HG03066 (cell line): ENCODE results near the gene C2orf72.
"Not testable (repeated sequence)": the region's sequence is repeated elsewhere in the genome, so short reads cannot be mapped to it uniquely, and the experiment has no call there.

Experiments used
- ATAC-seq: cut with Tn5 transposase; IDR thresholded peaks from one replicate; pipeline ENCODE4 v1.9.1; 2021; ENCODE audit warnings: low read depth; ENCODE audit not compliant: unreplicated experiment

C2orf72 gene

DNA sequence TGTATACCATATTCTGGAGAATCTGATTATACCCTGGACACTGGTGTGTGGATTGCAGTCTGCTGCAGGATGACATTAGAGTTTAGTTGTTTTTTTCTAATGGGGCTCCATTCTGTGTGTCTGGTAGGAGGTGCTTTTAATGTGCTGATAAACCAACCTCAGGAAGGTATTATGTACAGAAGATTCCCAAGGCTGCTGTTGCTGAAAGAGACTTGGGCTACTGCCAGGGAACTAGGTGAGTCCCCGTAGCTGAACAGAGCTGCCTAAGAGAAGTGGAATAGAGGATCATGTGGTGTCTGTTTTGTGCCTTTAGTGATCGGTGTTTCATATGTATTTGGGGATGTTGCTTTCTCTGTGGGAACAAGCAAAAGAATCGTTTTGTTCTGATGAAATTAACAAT lies 24.9 kb upstream of the C2orf72 start:
- ATAC-seq, result no peak

DNA sequence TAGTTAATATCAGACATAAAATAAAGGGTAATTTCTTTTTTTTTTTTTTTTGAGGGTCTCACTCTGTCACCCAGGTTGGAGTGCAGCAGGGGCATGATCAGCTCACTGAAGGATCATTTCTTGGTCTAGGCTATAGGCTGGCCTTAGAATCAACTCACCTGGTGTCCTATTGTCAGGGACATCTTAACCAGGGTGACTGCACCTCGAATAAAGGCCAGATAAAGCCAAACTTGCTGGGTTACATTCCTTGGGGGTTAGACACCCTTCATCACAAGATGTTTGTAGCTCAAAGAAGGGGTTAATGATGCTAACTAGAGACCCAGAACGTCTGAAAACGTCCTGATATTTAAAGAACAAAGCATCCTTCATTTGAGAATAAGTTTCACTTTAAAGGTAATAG lies 23.5 kb upstream of the C2orf72 start:
- ATAC-seq, result no peak

DNA sequence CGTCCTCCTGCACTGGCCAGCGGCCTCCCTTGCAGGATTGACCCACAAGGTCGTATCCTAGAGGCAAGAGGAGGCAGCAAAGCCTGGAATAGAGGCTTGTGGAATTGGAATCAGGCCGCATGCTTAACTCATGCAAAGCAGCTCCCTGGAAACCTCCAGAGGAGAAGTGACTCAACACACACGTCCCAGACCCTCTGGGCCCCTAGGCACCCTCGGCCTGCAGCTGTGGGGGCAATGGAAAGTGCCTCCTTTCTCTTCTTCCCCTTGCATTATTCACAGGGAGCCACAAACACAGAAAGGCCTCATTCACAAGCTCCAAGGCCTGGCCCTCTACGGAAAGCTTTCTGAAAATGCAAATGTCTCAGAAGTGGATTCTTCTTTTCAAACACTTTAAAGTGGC lies 21.8 kb upstream of the C2orf72 start:
- ATAC-seq, result no peak

DNA sequence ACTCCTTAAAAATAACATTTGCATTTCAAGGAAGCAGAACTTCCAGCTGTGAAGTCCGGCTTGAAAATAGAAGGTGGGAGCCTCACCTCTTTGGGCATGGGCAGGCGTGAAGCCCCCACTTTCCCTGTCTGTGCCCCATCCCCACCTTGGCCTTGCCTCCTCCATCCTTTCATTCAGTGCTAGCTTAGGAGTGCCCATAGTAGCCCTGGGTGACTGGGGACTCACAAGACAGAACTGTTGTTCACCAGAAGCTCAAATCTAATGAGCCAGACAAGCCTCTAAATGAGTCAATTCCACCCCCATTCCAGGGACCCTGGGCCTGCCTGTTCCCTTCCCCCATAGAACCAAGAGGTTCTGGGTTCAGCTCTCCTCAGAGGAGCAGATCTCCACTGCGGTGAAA lies 21.4 kb upstream of the C2orf72 start:
- ATAC-seq, result no peak

DNA sequence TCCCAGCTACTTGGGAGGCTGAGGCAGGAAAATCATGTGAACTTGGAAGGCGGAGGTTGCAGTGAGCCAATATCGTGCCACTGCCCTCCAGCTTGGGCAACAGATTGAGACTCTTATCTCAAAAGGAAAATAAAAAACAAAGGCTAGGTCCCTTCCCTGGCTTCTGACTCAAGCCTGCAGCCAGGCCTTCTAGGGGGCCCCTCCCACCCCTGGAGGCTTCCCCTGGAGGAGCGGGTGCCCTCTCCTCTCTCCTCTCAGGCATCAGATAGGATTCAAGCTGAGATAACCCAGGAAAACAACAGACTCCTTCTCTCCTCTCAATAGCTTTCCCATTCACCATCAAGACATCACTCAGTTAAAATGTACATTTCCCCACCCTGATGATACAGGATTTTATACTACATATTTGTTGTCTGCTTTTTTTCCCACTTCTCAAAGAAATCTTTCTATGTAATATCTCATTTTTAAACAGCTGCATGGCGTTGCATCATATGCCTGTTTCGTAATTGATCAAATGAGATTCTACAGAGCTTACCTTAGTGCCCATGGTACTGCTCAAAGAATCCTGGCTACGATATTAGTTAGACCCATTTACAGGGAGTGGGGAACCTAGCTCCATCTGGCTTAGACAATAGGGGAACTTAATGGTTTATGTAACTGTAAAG lies 20.6 kb upstream of the C2orf72 start:
- ATAC-seq, result no peak

DNA sequence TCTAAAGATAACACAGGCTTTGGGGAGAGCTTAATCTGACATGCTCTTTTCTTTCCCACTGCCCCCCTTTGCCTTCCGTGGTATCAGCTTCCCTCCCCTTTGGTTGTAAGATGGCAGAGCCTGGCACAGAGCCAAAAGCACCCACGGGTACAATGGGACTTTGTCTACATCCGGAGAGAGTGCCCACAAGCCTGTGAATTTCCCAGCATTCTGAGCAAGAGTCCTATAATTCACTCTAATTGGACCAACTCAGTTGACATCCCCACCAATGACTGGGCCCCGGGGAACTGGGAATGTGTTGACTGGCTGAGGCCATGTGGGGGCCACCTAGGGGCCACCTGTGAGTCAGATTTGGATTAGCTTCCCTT lies 20.1 kb upstream of the C2orf72 start:
- no peak for ATAC-seq

DNA sequence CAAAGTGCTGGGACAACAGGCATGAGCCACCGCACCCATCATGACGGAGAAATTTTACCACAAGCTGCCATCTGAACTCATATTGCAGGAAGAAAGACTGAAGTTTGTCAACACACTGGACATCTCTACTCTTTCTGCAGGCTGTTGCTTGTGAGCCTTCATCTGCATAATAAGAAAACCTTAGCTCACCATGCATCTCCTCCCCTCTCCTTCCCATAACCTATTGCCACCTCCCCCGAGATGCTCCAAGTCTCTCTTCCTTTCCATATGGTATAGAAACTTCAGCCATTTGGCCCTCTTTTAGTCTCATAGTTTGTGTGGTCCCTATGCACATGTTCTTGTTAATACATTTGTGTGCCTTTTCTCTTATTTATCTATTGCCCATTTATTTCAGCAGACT lies 19.1 kb upstream of the C2orf72 start:
- no peak for ATAC-seq

DNA sequence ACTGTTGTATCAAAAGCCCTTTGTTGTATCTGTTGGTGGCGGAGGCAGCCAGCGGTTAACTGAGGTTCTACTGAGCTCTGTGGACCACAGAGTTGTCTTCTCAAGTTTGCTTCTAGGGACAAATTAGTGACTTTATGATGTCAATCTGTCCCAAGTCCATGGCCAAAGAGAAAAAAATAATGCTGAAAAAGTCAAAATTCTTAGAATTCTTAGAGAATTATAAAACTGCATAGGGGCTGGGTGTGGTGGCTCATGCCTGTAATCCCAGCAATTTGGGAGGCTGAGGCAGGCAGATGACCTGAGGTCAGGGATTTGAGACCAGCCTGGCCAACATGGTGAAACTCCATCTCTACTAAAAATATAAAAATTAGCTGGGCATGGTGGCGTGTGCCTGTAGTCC lies 12.3 kb upstream of the C2orf72 start:
- ATAC-seq, result not testable (repeated sequence)

DNA sequence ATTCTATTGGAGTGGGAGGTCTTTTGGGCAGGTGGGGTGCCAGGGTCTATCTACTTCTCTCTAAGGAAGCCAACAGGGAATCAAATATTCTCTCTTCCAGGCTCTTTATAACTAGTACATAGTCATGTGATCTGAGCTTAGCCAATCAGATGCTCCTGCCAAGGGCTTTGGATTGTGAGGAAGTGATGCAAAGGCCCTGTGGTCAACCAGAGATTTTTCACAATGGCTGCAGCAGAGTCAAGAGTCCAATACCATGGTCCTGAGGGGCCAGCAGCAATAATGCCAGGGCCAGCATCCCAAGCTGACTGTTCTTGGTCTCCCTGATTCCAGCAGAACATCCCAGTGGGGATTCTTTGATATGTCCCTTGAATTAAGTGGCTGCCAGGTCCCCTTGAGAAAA lies 8.4 kb upstream of the C2orf72 start:
- no peak for ATAC-seq

DNA sequence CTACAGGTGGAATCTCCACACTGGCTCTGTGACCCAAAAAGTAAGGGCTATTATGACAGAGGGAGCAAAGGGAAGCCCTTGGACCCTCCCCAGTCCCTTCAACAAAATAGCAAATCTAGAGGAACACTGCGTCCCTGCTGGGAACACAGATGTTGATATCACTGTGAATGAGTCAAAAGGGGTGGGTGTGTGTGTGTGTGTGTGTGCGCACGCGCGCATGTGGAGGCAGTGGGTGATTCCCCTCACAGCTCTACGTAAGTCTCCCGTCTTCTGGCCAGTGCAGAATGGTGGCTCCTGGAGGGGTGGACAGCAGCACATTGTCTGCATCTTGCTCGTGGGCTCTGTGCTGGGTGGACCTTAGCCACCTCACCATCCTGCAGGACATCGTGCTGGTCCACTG lies 7.8 kb upstream of the C2orf72 start:
- ATAC-seq, result no peak

DNA sequence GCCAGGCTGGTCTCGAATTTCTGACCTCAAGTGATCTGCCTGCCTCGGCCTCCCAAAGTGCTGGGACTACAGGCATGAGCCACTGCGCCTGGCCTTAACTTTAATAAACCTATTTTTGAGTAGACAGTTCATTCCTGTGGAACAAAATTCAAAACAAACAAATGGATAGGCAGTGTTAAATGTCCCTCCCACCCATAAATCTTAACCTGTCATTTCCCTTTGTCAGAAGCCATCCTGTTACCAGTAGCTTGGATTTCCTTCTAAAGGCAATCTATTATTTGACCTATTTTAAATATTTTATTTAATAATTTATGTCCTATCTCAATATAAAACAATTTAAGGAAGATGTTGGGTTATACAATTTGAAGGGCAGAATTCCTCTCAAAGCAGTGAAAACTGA lies 6.6 kb upstream of the C2orf72 start:
- no peak for ATAC-seq

DNA sequence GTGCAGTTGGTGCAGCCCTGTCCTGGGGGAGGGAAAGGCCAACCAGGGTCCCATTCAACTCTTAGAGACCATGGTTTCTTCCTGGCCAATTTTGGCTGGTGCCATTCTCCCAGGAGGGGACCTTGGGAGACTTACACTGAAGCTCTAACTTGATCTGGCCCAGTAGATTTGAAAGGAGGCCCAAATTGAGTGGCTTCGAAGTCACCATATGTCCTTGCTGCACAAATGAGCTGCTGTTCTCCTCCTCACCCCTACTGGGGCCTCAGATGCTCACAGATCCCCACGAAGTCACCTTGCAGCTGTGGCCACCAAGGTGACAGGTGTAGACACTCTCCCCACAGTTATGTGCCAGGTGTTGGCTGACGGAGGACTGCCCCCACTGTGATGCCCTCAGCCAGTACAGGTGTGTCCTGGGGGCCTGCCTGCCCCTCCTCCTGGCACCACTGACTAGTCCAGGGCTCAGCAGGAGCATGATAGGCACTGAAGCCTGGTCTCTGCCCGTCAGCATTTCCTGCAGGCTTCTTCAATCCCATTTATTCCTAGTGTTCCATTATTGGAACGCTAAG lies 4.7 kb upstream of the C2orf72 start:
- ATAC-seq, result no peak

DNA sequence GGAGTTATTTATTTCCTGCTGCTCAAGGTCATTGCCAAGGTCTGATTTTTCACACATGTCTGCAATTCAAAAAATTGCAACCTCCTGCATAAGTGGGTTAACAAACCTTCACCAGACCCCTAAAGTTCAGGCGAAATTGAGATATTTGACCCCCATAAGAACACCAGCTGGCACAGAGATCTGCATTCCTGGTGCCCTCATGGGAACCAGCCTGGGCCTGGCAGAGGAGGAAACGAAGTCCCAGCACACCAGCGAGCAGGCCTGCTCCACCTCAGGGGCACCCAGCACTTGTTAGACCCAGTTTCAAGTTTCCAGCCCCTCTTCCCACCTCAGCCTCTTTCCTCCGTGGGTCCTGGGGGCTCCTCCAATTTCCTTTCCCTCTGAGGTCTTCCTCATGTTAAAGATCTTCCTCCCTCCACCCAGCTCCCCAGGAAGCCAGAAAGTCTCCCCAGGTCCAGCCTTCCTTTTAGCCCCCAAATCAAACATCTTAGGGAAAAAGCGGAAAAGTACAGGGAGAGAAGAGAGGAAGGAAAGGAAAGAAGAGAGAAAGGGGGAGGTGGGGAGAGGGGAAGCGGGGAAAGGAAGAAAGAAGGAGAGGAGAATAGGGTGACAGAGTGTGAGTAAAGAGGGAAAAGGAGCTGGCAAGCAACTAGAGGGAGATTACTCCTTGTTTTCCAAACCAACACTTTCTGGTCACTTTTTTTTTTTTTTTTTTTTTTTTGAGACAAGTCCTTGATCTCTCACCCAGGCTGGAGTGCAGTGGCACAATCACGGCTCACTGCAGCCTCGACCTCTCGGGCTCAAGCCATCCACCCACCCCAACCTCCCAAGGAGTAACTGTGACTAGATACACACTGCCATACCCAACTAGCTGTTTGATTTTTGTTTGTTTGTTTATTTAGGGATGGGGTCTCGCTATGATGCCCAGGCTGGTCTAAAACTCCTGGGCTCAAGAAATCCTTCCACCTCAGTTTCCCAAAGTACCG lies 3.9 kb upstream of the C2orf72 start:
- no peak for ATAC-seq

DNA sequence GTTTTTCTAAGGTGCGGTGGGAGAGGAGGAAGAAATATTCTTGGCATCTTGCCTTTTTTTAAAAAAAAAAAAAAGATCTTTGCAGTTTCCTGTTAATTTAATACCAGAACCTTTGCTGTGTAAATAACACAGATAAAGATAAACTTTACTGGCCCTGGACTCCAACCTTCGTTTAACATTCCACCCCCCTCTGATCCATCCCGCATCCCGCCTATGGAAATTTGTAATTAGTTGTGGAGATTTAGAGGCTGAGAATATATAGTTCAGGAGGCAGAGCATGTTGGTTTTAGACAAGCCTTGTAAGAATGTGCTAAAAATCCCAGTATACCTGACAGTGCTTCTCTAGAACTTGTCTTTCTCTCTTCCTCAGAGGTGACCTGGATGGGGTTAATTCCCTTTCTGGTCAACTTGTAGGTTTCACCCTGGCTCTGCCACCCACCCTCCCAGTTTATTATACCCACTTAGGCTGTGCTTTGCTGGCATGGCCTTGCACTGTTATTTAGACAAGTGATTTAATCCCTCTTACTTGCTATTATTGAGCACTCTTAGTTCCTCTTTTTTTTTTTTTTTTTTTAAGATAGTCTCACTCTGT lies 2.9 kb upstream of the C2orf72 start:
- ATAC-seq, result no peak

DNA sequence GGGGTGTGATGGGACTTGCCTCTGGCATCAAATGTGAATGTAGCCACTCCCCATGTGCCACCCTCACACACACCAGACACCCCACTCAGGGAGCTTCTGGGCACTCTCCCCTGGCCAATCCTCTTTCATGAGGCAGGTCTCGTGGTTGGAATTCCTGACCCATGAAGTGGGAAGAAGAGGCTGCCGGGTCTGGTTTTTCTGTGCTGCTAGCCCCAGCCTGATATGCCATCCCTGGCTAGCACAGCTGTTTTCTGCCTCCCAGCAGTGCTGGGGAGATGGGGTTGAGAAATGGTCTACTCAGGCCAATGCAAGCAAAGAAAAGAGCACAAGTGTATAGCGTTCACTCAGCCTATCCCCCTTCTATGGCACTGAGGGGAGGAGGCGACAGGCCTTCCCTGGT lies 1.2 kb upstream of the C2orf72 start:
- no peak for ATAC-seq

DNA sequence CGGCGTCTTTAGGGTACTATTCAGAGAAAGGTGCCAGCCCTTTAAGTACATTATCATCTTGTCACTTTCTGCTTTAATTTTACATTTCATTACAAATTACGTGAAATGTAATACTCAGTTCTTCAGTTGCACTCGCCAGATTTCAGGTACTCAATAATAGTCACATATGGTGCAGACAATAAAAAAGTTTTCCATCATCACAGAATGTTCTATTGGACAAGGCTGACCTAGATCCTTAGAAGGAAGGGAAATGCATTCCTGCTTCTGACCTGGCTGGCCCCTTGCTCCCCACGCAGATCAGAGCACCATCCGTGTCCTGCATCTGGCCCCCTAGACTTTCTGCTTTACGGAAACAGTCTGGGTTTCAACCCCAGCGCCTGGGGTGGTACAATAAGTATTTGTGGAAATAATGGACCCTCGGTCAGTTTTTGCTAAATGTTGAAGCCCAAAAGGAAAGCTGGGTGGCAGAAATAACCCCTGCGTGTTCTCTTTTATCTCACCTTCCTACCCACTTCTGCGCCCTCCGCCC lies 681 bp upstream of the C2orf72 start:
- ATAC-seq, result no peak

DNA sequence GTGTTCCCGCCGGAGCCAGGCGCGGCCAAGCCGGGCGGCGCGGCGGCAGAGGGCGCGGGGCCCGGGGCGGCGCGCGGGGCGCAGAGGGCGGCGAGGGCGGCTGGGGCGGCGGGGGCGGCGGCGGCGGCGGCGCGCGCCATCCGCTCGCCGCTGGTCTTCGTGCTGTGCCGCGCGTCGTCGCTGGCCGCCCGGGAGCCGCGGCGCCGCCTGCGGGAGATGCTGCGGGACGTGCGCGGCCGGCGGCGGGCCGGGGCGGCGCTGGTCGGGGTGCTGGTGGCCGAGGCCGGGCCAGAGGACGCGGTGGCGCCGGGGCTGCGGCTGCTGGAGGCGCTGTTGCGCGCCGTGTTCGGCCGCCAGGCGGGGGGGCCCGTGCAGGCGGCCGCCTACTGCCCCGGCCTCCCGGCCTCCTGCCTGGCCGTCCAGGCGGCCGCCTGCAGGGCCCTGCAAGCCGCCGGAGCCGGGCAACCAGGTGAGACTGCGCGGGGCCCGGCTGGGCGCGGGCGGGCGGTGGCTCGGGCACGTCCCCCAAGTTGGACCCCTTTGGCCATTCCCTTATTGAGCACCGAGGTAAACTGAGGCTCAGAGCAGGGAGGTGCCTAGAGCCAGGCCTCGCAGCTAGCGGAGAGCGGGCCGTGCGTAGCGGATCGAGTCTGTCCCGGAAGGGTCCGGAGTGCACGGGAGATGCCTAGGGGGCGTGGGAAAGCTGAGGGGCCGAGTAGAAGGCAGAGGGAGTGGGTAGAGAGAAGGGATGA lies 584 bp downstream of the C2orf72 start:
- ATAC-seq, result no peak

DNA sequence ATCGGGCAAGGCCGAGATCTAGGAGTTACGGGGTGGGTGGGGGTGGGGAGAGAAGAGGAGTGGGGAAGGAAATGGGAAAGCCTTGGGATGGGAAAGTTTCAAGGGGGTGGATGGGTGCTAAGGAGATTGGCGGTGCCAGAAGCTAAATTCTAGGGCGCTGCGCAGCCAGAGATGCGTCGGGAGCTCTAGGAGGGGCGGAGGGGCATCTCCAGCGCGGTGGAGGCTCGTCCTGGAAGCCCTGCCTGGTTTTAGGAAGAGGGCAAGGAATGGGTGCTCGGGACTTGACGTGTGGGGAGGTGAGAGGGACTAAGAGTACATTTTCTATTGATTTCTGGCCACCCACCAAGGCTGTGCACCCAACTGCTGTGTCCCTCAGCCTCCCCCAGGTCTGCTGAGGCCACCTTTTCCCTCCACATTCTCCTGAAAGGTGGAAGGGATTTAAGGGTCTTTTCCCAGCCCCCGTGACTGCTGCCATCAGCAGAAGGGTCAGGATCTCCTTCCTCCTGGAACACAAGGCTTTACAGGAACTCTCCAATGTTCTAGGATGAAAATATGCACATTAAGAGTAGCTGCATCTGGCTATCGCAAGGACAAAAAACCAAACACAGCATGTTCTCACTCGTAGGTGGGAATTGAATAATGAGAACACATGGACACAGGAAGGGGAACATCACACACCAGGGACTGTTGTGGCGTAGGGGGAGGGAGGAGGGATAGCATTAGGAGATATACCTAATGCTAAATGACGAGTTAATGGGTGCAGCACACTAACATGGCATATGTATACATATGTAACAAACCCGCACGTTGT lies 1.4 kb downstream of the C2orf72 start:
- ATAC-seq, result no peak

DNA sequence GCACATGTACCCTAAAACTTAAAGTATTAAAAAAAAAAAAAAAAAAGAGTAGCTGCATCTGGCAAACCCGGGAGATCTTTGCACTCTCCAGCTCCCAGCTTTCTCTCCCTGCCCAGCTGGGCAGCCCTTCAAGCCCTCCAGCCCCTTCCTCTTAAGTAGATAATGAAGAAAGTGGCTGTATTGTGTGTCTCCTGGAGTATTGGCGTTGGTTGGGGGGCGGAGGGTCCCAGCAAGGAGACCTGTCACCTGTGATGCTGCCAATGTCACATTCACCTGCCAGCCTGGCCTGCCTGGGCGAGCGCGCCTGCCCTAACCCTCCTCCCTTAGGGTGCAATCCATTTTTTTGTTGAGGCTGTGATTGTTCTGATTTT lies 2.0 kb downstream of the C2orf72 start:
- no peak for ATAC-seq
